ENCODE data around the gene MLLT11.

The MLLT11 gene, protein sequence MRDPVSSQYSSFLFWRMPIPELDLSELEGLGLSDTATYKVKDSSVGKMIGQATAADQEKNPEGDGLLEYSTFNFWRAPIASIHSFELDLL

DNA sequence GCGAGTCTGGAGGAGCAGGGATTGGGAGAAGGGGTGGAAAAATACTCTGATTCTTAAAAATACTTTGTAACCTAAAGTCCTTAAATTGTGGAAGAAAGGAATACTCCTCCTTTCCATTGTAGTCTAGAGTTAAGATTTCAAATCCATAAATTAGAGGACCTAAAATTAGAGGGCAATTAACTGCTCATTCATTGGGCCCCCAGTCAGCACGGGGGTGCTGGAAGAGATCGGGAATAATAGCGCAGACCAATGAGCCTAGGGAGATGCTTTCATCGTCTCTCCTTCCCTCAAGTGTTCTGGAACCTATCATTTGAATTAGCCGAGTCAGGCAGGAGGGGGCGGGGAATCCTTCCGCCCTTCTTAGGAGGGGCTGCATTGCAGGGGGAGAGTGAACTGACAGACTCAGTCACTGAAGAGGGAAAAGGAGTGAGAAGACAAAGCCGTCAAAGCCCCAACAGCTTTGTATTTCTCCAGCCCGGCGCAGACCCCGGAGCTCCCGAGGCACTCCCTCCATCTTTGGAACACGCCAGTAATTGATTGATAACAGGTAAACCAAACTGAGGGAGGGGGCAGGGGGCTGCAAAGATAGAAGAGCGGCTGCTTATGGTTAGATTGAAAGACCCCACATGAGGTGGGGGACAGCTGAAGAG lies at the start of gene MLLT11:
TSS of gene MLLT11 (plus strand) at position 391 of the 650 bp plus-strand sequence. CDS start 6,828 bp downstream, outside the sequence.
- peak; percentile 62 for DNase-seq
- no peak for ATAC-seq

DNA sequence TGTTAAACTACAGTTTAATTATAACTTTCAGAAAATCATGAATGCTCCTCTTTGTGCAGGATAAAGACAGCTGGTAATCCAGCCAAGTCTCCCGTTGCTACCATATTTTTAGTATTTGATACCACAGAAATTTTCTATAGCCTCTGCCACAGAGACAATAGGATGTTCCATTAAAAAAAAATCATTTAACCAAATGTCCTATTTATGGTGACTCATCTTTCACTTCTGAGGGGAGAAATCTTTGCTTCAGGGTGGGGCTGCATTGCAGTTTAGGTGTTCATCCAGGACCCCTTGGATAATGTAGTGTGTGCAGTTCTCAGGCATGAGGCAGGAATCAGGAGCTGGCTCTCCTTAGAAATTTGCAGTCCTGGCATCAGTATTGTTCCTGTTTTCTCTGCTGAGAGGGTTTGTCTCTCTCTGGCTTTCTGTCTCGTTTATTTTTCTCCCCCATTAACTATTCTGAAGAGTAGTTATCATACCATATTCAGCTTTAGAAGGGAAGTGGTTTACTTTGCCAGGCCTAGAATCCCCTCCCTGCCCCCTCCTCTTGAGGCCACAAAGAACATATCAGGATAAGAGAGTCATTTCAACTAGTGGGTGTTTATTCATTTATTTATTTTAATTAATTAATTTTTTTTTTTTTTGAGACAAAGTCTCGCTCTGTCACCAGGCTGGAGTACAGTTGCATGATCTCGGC lies 48.9 kb upstream of the MLLT11 start:
- ATAC-seq (no peak), DNase-seq (no peak)

DNA sequence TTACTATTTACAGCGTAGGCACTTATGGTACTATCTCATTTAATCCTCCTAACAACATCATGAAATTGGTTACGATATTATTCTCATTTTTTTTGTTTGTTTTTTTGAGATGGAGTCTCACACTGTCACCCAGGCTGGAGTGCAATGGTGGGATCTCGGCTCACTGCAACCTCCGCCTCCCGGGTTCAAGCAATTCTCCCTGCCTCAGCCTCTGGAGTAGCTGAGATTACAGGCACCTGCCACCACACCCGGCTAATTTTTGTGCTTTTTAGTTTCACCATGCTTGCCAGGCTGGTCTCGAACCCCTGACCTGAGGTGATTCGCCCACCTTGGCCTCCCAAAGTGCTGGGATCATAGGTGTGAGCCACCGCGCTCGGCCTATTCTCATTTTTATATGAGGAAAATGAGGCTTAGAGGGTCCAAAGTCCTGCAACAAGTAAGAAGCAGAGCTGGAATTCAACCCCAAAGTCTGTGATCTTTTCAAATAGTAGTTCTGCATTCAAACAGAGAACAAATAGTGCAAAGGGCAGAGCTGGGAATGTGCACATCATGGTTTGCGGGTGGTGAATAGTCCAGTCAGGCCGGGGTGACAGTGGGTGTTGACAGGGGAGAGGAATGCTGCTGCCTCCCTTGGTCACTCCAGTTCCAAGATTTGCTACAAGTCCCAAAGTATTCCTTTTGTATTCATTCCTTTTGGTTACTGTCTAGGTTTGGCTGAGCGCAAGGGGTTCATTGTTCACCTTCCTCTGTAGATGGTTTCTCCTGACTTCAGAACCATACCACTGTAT lies 47.3 kb upstream of the MLLT11 start:
- DNase-seq (no peak), ATAC-seq (no peak)

DNA sequence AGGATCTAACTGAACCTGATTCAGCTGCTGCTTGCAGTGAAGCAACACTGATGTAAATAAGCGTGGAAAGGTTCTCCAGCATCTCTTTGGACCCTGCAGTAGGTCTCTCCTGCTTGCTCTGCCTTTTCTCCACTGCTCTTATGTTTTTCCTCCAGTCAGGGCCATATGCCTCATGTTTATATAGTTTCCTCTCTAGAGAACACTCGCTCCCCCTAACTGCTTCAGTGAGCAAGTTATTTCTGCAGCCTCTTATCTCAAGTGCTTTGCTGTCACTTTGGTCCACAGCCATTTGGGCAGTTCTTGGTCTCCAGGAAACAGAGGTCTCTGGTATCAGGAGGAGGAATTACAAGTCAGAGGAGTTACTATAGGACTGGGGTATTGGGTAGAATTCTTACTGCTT lies 46.7 kb upstream of the MLLT11 start:
- DNase-seq (no peak), ATAC-seq (no peak)

DNA sequence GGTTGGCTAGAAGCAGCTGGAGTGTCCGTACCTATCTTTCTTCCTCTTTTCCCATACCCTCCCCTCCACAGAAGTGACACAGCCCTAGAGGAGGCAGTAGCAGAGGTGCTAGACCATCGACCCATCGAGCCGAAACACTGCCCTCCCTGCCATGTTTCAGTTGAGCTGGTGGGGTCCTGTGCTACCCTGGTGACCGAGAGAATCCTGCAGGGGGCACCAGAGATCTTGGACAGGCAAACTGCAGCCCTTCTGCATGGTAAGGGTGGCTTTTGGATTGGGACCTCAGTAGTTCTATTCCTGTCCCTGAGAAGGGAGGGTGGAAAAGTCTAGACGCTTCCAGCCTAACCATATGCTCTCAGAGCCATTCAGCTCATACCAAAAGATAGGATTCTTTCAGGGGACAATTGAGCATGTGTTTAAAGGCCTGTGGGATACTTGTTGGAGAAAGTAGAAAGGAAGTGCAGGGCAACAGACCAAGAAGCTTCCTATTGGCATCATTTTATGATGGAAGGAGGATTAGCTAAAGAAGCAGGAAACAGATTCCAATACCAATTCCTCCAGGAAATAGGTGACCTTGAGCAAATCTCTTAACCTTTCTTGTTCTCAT lies 35.6 kb upstream of the MLLT11 start:
- DNase-seq (peak; percentile 90), ATAC-seq (peak; percentile 98)

DNA sequence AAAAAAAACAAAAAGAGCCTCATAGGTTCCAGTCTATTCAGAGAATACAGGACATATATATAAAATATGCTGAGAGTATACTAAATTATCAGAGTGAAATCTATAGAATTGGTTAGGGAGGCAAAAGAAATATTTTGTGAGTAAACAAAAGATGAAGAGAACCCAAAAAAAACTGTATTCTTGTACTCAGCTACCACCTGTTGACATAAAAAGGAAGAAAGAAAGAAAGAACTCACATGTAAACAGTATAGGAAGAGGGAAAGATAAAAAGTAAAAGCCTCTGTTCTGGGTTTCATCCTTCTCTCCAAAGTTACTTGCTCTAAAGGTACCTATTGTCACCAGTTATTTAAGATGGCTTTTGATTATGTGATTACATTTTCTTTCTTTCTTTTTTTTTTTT lies 33.7 kb upstream of the MLLT11 start:
- no peak for DNase-seq
- ATAC-seq: no peak

DNA sequence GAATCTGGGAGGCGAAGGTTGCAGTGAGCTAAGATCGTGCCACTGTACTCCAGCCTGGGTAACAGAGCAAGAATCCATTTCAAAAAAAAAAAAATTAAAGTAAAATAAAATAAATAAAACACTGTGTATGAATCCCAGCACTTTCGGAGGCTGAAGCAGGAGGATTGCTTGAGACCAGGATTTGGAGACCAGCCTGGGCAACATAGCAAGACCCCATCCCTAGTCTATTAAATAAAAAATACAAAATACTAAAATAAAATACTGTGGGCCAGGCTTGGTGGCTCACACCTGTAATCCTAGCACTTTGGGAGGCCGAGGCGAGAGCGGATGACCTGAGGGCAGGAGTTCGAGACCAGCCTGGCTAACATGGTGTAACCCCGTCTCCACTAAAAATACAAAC lies 28.0 kb upstream of the MLLT11 start:
- ATAC-seq: no peak
- no peak for DNase-seq

DNA sequence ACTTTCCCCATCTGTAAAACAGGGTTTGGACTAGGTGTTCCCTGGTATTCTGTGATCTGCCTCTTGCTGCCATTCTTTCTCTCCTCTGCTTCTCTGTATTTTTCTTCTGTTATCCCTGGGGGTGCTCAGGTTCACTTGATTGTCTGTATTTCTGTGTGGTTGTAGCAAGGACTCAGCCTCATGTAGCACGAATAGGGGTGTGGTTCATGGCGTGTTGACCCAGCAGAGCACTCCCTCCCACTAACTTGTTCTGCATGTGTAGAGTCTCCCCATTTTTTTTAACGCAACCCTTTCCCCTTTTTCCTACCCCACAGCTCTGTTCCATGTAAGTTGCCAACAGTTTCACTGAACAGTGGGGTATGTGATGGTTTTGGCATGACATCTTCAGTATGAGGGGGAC lies 25.0 kb upstream of the MLLT11 start:
- no peak for ATAC-seq
- no peak for DNase-seq

DNA sequence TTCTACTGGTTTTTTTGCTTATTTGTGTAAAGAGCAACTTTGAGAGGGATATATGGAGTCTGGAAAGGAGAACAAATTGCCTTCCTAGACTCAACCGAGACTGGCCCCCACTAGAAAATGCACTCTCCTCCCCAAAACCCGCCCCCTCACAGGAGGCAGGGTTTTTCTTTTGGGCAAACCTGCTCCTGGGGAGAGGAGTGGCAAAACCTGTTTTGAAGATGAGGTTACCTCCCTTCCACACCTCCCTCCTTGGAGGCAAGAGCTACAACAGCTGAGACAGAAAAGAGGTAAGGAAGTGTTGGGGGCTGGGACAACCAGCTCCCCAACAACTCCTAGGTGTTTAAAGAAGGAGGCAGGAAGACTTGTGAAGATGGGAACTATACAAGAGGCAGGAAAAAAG lies 23.8 kb upstream of the MLLT11 start, which contains the start of gene BNIPL:
TSS of gene BNIPL (plus strand) at position 231 of the 400 bp plus-strand sequence. CDS start at position 371, 140 bp downstream.
- DNase-seq: no peak
- ATAC-seq: no peak

DNA sequence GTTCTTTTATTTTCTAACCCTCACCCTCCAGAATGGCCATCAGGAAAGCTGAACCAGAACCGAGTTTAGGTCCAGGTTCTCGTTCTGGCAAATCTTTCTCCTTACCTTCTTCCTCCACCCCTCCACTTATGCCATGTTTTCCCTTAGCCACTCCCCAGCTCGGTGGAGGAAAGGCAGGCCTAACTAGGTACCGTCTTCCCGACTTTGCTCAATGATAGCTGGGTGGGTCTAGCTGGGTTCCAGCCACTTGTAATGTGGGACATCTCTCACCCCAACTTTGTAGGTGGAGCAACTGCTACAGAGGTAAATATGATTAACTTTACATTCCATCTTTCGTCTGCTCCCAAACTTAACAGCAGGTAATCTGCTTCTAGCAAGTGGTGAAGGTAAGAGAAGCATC lies 23.2 kb upstream of the MLLT11 start:
- no peak for ATAC-seq

DNA sequence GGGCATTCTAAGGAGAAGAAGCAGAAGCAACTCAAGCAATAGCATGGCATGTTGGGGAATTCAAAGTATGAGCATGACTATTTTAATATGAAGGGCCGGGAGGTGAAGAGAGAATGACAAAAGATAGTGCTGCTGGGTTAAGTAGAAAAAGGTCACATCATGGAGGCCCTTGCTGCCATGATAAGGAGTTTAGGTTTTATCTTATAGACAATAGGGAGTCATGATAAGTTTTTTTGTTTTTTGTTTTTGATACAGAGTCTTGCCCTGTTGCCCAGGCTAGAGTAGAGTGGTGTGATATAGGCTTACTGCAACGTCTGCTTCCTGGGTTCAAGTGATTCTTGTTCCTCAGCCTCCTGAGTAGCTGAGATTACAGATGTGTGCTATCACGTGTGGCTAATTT lies 20.7 kb upstream of the MLLT11 start:
- DNase-seq: no peak
- no peak for ATAC-seq

More for the DNA sequence above, 23.2 kb upstream of the MLLT11 start:
- DNase-seq: no peak

DNA sequence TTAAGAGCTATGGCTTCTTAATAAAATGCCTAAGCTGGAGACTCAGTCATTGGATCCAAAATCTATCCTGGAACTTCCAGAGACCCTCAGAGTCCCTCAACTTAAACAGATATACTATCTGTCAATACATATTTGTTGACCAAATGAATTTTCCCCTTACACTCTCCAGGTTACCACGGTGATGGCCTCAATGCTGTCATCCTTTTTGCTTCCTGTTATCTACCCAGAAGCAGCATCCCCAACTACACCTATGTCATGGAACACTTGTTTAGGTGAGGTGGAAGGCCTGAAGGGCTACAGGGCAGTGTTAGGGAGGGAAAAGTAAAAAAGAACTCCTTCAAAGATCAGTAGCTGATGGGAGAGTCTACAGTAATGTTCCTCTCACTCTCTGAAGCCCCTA lies 17.0 kb upstream of the MLLT11 start:
- no peak for ATAC-seq
- DNase-seq: no peak

DNA sequence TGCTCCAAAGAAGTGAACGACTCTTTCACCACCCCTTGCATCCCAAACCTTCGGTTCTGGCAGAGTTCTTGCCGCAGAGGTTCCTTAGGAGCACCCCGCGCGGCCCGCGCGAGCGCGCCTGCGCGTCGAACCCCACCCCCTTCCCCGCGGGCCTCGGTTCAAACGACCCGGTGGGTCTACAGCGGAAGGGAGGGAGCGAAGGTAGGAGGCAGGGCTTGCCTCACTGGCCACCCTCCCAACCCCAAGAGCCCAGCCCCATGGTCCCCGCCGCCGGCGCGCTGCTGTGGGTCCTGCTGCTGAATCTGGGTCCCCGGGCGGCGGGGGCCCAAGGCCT lies 12.6 kb upstream of the MLLT11 start, which contains the start of gene C1orf56:
TSS of gene C1orf56 (plus strand) at position 161 of the 334 bp plus-strand sequence. CDS start at position 258, 97 bp downstream.
- ATAC-seq (peak; percentile 74), DNase-seq (peak; percentile 76)

DNA sequence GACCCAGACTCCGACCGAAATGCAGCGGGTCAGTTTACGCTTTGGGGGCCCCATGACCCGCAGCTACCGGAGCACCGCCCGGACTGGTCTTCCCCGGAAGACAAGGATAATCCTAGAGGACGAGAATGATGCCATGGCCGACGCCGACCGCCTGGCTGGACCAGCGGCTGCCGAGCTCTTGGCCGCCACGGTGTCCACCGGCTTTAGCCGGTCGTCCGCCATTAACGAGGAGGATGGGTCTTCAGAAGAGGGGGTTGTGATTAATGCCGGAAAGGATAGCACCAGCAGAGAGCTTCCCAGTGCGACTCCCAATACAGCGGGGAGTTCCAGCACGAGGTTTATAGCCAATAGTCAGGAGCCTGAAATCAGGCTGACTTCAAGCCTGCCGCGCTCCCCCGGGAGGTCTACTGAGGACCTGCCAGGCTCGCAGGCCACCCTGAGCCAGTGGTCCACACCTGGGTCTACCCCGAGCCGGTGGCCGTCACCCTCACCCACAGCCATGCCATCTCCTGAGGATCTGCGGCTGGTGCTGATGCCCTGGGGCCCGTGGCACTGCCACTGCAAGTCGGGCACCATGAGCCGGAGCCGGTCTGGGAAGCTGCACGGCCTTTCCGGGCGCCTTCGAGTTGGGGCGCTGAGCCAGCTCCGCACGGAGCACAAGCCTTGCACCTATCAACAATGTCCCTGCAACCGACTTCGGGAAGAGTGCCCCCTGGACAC lies 12.1 kb upstream of the MLLT11 start:
- ATAC-seq (peak; percentile 85), DNase-seq (peak; percentile 67)

DNA sequence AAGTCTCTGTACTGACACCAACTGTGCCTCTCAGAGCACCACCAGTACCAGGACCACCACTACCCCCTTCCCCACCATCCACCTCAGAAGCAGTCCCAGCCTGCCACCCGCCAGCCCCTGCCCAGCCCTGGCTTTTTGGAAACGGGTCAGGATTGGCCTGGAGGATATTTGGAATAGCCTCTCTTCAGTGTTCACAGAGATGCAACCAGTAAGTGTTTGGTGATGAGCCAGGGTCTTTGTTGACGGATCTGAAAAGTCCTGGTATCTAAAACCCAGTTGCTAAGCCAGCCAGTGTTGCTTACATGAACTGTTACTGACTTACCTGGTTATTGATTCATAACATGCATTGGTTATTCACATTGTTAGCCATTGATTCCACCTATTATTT lies 11.6 kb upstream of the MLLT11 start:
- DNase-seq (no peak), ATAC-seq (no peak)

DNA sequence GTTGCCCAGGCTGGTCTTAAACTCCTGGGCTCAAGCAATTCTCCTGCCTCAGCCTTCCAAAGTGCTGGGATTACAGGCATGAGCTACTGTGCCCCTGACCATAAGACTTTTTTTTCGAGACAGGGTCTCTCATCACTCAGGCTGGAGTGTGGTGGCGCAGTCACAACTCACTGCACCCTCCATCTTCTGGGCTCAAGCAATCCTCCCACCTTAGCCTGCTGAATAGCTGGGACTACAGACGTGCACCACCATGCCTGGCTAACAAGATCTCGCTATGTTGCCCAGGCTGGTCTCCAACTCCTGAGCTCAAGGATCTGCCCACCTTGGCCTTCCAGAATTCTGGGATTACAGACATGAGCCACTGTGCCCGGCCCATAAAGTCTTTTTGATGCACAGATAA lies 10.7 kb upstream of the MLLT11 start:
- DNase-seq: no peak
- ATAC-seq: no peak

DNA sequence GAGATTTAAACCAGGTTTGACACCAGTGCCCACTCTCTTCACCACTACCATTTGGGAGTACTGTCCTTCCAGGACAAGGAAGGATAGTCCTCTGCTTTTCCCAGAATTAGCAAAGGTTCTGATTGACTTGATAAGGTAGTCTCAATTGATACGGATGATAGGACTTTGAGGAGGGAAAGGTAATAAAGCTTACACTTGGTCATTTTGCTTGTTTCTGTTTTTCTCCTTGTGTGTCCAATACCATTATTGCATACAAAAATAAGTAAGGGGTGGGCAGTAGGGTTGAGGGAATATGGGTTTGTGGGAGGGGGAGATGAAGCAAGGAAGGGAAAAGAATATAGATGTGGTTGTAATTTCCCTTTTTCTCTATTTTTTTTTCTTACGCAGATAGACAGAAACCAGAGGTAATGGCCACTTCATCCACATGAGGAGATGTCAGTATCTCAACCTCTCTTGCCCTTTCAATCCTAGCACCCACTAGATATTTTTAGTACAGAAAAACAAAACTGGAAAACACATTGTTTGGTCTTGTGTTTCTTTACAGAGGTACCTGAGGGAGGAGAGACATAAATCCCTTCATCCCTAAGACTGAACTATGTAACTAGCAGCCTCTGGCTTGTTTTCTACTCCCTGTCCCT lies 10.0 kb upstream of the MLLT11 start:
- ATAC-seq: no peak

DNA sequence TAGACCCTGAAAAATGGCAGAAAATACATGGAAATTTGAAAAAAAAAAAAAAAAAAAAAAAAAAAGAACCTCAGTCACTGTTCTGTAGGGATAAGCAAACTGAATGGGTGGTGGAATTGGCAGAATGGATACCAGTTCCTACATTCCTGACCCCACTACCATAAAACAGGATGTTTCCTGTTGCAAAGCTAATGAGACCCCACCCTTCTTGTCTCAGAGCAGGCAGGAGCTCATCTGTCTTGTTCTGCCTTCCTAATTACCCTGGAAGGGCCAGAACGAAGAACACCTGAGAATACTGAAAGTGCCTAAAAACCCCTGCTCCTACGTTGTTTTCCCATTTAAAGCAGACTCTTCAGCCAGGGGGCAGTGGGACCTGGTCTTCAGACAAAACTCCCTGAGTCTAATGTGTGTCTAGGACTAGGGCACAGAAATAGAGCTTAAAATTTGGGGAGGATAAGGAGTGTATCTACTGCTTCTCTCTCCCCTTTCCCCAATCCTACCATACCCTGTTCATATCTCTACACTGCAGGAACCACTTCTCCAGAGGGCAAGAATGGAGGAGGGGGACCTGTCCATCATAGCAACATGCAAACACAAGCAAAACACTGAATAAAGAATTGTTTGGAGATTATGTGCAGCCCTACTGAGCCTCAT lies 8.7 kb upstream of the MLLT11 start:
- no peak for DNase-seq
- ATAC-seq: no peak

More for the DNA sequence above, 10.0 kb upstream of the MLLT11 start:
- DNase-seq: no peak

DNA sequence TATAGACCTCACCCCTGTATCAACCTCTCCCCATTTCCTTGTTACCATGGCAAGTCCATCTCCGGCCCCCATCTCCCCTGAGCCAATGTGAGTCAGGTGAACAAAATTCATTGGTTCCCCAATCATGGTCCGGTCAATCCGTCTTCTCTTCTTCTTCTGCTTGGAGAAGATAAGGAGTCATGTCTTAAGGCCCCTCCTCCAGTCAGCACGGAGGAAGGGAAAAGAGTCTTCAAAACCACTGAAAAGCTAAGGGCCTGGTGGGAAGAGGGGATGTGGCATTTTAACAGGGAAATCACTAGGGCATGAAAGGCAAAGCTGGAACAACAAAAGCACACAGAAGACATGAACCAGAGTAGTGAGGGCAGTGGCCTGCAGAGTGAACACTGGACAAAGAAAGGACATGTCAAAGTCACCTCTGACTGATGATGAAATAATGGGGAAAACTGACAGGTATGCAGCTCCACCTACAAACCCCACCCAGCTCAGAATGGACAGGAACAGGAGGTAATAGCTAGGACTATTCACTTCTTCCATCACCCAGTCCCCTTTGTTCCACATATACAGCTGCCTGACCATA lies 5.1 kb upstream of the MLLT11 start:
- DNase-seq: no peak
- ATAC-seq: no peak

DNA sequence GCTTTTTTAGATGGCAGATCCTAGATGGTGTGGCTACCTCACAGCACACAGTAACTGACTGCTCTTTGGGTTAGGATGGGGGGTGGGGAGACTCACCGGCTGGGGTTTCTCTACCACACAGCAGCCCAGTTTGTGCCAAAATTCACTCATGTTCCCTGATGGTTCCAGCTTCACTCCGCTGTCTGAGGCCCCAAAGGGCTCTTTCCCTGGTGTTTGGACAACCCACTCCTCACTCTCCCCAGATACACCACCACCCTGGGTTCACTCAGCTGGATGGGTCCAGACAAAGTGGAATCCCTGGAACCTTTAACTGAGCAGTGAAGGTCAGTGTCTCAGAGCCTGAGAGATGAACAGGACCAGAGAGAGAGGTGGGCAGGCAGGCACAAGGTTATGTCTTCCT lies 4.6 kb upstream of the MLLT11 start:
- ATAC-seq (no peak), DNase-seq (no peak)
